ENCODE data around the gene CCDC18.
A peak's percentile ranks its signal among the peaks of the same experiment; 100 is the strongest.
"Not testable (repeated sequence)": the region's sequence is repeated elsewhere in the genome, so short reads cannot be mapped to it uniquely, and the experiment has no call there.

Gene CCDC18

GRCh38 chr1:93244298-93245069 lies 64.0 kb downstream of the CCDC18 start:
- no peak for DNase-seq

GRCh38 chr1:93251966-93252365 lies 71.4 kb downstream of the CCDC18 start:
- DNase-seq: no peak

GRCh38 chr1:93252598-93252997 lies 72.1 kb downstream of the CCDC18 start:
- no peak for DNase-seq

GRCh38 chr1:93253516-93253915 lies 73.0 kb downstream of the CCDC18 start:
- DNase-seq: no peak

GRCh38 chr1:93255222-93256079 lies 74.9 kb downstream of the CCDC18 start:
- no peak for DNase-seq

- no peak for DNase-seq
Observed at GRCh38 chr1:93256433-93256832, 75.9 kb downstream of the CCDC18 start.

- no peak for DNase-seq
Observed at GRCh38 chr1:93257889-93258288, 77.4 kb downstream of the CCDC18 start.

GRCh38 chr1:93260726-93261125 lies 80.2 kb downstream of the CCDC18 start:
- not testable (repeated sequence) for DNase-seq

GRCh38 chr1:93262645-93263044 lies 82.1 kb downstream of the CCDC18 start:
- DNase-seq: no peak

- not testable (repeated sequence) for DNase-seq
Observed at GRCh38 chr1:93268888-93269287, 88.4 kb downstream of the CCDC18 start.

- DNase-seq: not testable (repeated sequence)
Observed at GRCh38 chr1:93275262-93275633, 94.7 kb downstream of the CCDC18 start.

- no peak for DNase-seq
Observed at GRCh38 chr1:93275634-93276295, 95.2 kb downstream of the CCDC18 start.

GRCh38 chr1:93277530-93277929 lies 97.0 kb downstream of the CCDC18 start:
- DNase-seq: not testable (repeated sequence)

GRCh38 chr1:93283496-93283895 lies 103.0 kb downstream of the CCDC18 start:
- DNase-seq: no peak

GRCh38 chr1:93288558-93288957 lies 108.0 kb downstream of the CCDC18 start:
- no peak for DNase-seq

GRCh38 chr1:93296555-93297154 lies 116.1 kb downstream of the CCDC18 start:
- no peak for DNase-seq

- no peak for DNase-seq
Observed at GRCh38 chr1:93301131-93301530, 120.6 kb downstream of the CCDC18 start.

GRCh38 chr1:93302078-93302477 lies 121.6 kb downstream of the CCDC18 start:
- DNase-seq: no peak

- DNase-seq: peak; percentile 49
Observed at GRCh38 chr1:93304716-93305138, 124.2 kb downstream of the CCDC18 start.

GRCh38 chr1:93306920-93307319 lies 126.4 kb downstream of the CCDC18 start:
- no peak for DNase-seq

GRCh38 chr1:93313026-93313425 lies 132.5 kb downstream of the CCDC18 start:
- no peak for DNase-seq

GRCh38 chr1:93317207-93317606 lies 136.7 kb downstream of the CCDC18 start:
- no peak for DNase-seq

- no peak for DNase-seq
Observed at GRCh38 chr1:93317943-93318342, 137.4 kb downstream of the CCDC18 start.

All from activated CD4-positive, alpha-beta T cell treated with anti-CD3 and anti-CD28 coated beads for 48 hours (primary cell).